Upper lobe of right lung (tissue), 1 donor: ENCODE measurements around the gene SLC36A4. TPM values are rescaled to one million over a fixed set of nuclear protein-coding genes. Genes with fewer than 3 reads are reported as not detected.

Experiments used
- ATAC-seq: fragments of 200-7000 bp; cut with Tn5 transposase; one replicate; pipeline ENCODE4 v1.9.1; 2020; ENCODE audit warnings: mild to moderate bottlenecking, moderate library complexity
- DNase-seq: peaks from one replicate; pipeline ENCODE4 v3.0.0-alpha.2; 2020
- H3K27ac ChIP-seq: fragments of 200-600 bp; one replicate; pipeline ENCODE4 v1.8.0; 2022
- H3K27me3 ChIP-seq: fragments of 200-600 bp; one replicate; pipeline ENCODE4 v1.8.0; 2022; ENCODE audit warnings: mild to moderate bottlenecking
- H3K36me3 ChIP-seq: fragments of 200-600 bp; one replicate; pipeline ENCODE4 v1.8.0; 2022
- H3K4me1 ChIP-seq: fragments of 200-600 bp; one replicate; pipeline ENCODE4 v1.8.0; 2022
- H3K4me3 ChIP-seq: fragments of 200-600 bp; one replicate; pipeline ENCODE4 v1.8.0; 2022; ENCODE audit warnings: mild to moderate bottlenecking
- H3K9me3 ChIP-seq: fragments of 200-600 bp; one replicate; pipeline ENCODE4 v1.8.0; 2022
- intact Hi-C: fragments of 100-400 bp; cut with DNase I; formaldehyde crosslinking; loops from one replicate; pipeline ENCODE4 v1.11.0; 2022
- total RNA-seq: library from RNA; stranded (reverse); fragmentation: NEBNext Ultra II Directional; extraction: Animal tissue kit (Norgen Biotek cat#: 25700); gene quantifications from one replicate; pipeline ENCODE4 v1.2.1, GENCODE V29; 2021
- TF ChIP-seq, protein P1 (sequence below): fragments of 200-600 bp; IDR thresholded peaks from one replicate; pipeline ENCODE4 v1.8.0; 2022; ENCODE audit warnings: antibody characterized with exemption
- donor health status: DM: no; HTN: yes; CAD: no; lungs with severe emphysema.

Gene SLC36A4
- total RNA-seq, 1 donor from 2014 or later = 15.8 TPM

DNA sequence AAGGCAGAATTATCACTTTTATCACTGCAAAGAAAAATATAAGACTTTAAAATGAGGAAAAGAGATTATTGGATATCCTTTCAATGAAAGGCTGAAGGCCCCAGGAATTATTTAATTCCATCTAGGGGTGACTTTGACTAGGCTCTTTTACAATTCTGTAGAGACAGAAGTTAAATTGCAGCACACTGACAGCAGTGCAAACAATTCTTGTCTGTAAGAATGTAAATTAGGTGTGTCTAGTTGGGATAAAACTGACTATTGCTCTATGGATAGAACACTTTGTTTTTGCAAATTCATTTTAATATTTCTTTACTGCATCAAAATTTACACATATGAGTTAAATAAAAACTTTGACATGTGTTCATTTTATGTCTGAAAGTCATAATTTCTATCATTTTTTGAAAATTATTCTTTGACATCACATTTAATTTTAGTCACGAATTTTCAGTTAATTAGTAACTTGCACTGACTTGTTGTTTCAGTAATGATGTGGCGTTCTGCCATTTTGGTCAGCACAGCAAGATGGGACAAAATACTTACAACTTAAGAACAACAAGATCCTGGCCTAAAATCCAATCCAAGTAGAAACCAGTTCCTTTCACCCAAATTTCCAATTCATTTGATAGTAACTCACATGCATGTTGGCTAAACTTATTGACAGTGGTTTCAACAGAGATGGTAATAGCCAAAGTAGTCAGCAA lies 75.1 kb downstream of the SLC36A4 start:
- DNase-seq = no peak
- Histone ChIP-seq H3K9me3 (no peaks in the 10 kb centered on the region), H3K36me3 (no peaks in the 10 kb centered on the region), H3K4me1 (no peaks in the 10 kb centered on the region), H3K27ac (no peak overlapping the region), H3K4me3 (no peak overlapping the region), H3K27me3 (no peaks in the 10 kb centered on the region)
- intact Hi-C loops = no loop called here
- no peak for ATAC-seq
- TF ChIP-seq, protein P1, sequence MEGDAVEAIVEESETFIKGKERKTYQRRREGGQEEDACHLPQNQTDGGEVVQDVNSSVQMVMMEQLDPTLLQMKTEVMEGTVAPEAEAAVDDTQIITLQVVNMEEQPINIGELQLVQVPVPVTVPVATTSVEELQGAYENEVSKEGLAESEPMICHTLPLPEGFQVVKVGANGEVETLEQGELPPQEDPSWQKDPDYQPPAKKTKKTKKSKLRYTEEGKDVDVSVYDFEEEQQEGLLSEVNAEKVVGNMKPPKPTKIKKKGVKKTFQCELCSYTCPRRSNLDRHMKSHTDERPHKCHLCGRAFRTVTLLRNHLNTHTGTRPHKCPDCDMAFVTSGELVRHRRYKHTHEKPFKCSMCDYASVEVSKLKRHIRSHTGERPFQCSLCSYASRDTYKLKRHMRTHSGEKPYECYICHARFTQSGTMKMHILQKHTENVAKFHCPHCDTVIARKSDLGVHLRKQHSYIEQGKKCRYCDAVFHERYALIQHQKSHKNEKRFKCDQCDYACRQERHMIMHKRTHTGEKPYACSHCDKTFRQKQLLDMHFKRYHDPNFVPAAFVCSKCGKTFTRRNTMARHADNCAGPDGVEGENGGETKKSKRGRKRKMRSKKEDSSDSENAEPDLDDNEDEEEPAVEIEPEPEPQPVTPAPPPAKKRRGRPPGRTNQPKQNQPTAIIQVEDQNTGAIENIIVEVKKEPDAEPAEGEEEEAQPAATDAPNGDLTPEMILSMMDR = no peak

DNA sequence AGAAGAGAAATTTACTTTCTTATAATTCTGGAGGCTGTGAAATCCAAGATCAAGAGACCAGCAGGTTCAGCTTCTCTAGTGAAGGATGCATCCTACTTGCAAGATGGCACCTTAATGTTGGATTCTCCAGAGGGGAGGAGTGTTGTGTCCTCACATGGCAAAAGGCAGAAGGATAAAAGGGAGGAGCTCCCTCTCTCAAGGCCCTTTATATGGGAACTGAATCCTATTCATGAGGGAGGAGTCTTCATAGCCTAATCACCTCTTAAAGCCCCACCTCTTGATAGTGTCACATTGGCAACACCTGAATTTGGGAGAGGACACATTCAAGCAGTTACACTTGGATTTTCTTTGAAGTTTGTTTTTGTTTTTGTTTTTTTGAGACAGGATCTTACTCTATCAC lies 79.5 kb downstream of the SLC36A4 start:
- intact Hi-C loops = no loop called here
- TF ChIP-seq, protein P1 = no peak
- DNase-seq = no peak

DNA sequence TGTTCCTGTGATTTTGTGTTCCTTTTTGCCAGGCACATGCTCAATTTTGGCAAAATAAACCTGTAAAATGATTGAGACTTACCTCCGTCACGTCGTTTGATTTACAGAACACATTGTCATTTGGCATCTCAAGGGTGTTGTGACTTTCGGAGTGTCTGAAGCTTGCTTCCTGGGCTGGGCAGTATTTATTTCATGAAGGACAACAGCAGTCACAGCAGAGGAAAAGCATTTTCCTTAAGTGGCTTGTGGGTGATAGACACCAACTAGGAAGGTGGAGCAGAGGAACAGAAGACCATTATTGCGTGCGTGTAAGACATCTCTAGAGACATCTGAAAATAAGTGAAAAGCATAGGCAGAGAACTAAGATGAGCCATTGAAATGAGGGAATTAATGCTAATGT lies 80.2 kb downstream of the SLC36A4 start:
- no peaks in the 10 kb centered on the region for H3K9me3 ChIP-seq
- no peaks in the 10 kb centered on the region for H3K4me1 ChIP-seq
- no peak overlapping the region for H3K27ac ChIP-seq
- ATAC-seq (no peak), DNase-seq (no peak)
- TF ChIP-seq, protein P1 = no peak
- no peaks in the 10 kb centered on the region for H3K36me3 ChIP-seq
- H3K4me3 ChIP-seq = no peak overlapping the region
- intact Hi-C loops = no loop called here
- no peaks in the 10 kb centered on the region for H3K27me3 ChIP-seq

More for the DNA sequence above, 79.5 kb downstream of the SLC36A4 start:
- Histone ChIP-seq H3K4me3 (no peak overlapping the region), H3K27me3 (no peaks in the 10 kb centered on the region), H3K9me3 (no peaks in the 10 kb centered on the region), H3K27ac (no peak overlapping the region), H3K4me1 (no peaks in the 10 kb centered on the region), H3K36me3 (no peaks in the 10 kb centered on the region)
- ATAC-seq = no peak

DNA sequence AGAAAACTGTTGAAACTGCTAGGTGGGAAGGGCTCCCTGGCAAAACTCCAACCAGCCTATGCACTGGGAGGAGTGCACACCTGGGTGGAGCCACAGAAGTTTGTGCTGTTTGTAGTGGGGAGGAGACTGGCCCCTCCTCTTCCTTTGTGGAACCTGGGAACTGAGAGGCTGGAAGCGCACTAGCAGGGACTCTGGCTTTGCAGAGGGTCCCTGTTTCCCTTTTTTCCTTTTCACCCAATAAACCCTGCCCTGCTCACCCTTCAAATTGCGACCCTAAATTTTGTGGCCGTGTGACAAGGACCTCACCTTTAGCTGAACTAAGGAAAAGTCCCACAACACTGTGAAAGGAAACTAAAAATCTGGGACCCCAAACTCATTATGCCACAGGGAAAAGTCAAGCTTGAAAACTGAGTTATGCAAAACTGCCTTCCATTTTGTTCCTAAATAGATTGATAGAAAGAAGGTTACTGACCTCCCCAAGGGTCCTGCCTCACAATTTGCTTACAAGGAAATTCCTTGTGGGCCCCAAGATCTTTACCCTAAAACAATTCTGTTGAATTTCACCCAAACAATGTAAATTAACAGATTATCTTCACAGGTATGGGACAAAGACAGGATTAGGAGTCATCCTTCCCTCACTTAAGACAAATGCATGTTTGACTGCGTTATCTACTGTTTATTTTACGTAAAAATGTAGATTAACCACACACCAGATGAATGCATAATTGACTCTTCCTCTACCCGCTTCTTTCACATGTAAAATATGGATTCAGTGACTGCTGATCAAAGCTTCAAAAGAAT lies 81.0 kb downstream of the SLC36A4 start:
- TF ChIP-seq, protein P1 = no peak
- H3K4me3 ChIP-seq = no peak overlapping the region
- no peaks in the 10 kb centered on the region for H3K9me3 ChIP-seq
- DNase-seq (no peak), ATAC-seq (no peak)
- H3K27ac ChIP-seq = no peak overlapping the region
- no peaks in the 10 kb centered on the region for H3K27me3 ChIP-seq
- no peaks in the 10 kb centered on the region for H3K36me3 ChIP-seq
- H3K4me1 ChIP-seq = no peaks in the 10 kb centered on the region
- intact Hi-C loops = no loop called here

DNA sequence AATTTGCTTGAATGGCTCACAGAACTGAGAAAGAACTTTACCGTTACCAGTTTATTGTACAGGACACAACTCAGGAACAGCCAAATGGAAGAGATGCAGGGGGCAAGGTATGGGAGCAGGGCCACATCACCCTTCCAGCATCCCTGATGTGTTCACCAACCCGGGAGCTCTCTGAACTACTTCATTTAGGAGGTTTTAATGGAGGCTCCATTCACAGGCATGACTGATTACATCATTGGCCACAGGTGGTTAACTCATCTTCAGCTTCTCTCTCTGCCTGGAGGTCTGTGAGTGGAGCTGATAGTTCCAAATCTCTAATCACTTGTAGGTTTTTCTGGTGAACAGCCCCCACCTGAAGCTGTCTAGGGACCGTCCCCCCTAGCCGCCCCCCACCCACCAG lies 83.5 kb downstream of the SLC36A4 start:
- intact Hi-C loops = no loop called here
- Histone ChIP-seq H3K36me3 (no peaks in the 10 kb centered on the region), H3K4me1 (no peaks in the 10 kb centered on the region), H3K9me3 (no peaks in the 10 kb centered on the region), H3K27ac (no peak overlapping the region), H3K27me3 (no peaks in the 10 kb centered on the region), H3K4me3 (no peak overlapping the region)
- TF ChIP-seq, protein P1 = no peak
- ATAC-seq (no peak), DNase-seq (no peak)
